Posterior cingulate gyrus (tissue), 11 donors: Measurements from ENCODE around the gene ACCS.

ENCODE experiments used
- DNase-seq, 10 donors: peaks; one replicate each; pipeline versions ENCODE4 v3.0.0 to v3.0.0-alpha.2; 2020 to 2021; ENCODE audit warnings: mixed read lengths in 3 of 10
- intact Hi-C: fragments of 100-400 bp; cut with DNase I; formaldehyde crosslinking; loops from one replicate; pipeline ENCODE4 v1.15.1; 2023

Gene ACCS

DNA sequence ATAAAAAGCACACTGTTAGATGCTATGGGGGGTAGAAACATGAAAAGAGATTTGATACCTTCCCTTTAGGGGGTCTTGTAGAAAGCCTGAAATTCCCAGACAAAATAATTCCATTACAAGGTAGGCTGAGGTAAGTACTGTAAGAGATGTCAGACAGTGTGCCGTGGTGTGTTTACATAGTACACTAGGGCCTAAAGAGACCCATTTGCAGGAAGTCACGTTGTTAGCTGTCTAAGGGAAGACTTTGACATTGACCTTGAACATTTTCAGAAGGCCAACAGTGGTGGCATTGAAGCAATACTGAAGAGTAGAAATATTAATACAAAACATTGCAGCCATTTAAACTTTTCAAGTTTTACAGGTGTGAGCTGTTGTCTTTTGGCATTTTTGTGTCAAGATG lies 60.2 kb downstream of the ACCS start:
- DNase-seq, result no peak
- intact Hi-C loops, result no loop called here

DNA sequence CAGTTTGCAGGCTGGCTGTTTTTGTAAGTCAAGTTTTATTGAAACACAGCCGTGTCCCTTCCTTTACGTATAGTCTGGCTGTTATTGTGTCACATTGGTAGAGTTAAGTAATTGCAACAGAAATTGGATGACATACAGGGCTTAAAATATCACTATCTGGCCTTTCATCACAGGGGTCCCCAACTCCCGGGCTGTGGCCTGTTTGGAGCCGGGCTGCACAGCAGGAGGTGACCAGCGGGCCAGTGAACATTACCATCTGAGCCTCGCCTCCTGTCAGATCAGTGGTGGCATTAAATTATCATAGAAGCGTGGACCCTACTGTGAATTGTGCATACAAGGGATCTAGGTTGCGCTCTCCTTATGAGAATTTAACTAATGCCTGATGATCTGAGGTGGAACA lies 61.1 kb downstream of the ACCS start:
- intact Hi-C loops, result no loop called here
- DNase-seq, result no peak

DNA sequence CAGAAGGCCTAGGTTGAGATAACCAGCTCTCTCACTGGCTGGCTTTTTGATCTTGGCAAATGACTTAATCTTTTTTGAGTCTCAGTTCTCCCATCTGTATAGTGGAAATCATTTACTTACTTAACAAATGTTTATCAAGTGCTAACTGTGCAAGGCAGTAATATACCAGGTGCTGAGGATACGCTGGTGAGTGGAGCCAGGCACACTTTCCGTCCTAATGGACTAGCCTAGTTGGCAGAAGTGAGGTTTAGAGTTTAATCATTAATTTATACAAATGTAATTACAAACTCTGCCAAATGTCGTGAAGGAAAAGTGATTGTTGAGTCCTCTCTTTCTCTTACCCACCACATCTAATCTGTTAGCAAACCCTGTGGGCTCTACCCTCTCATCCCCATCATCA lies 62.7 kb downstream of the ACCS start:
- intact Hi-C loops, result no loop called here

DNA sequence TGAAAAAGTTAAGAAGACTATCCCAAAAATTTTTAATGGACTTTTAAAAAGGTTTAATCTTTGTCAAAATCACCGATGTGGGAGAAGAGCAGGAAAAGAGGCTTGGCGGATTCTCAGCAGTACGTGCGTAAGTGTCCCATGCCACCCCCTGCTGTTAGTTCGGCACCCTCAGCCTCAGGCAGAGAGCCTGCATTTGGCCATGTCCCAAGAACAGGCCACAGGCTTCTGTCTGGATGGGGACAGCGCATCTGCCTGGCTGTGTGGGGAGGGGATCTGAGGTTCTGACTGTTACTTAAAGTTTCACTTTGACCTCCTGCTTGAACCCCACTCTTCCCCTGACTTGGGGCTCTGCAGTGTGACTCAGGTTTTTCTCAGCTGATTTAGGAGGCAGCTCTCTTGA lies 64.7 kb downstream of the ACCS start:
- intact Hi-C loops, result loop anchor here (10.0 kb wide), 1 partner anchor 154 kb away; no protein-coding TSS in a partner anchor
- DNase-seq, result peak in 4 of 10 donors; percentile 23 to 84 (median 50)

More for the DNA sequence above, 62.7 kb downstream of the ACCS start:
- no peak for DNase-seq

DNA sequence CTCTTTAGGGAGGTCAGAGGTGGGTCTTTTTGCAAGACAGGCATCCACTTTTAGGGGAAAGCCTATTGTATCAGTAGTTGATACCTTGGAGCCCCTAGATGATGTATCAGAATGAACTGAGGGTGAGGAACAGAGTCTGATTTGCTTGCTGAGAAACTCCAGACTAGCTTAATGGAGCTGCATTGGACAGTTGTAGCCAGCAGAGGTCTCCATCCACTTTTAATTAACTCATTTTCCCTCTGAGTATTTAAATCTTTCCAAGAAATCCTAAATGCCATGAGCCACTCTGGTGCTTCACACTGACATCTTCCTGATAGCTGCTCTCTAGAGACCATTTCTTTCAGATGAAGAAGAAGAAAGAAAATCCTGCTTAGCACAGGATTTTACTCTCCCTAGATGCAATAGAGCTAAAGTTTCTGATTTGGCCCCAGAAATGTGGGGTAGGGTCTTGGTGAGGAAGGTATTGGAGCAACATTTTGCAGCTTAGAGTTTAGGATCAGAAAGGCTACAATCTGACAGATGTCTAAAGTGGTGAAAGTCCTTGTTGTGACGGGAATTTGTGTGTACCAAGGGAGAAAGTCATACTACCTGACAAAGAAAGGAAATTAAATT lies 67.4 kb downstream of the ACCS start:
- intact Hi-C loops, result loop anchor here (10.0 kb wide), 1 partner anchor 151 kb away; no protein-coding TSS in a partner anchor
- no peak for DNase-seq
